GM10266 (cell line): Measurements from ENCODE around the gene NSG1.

Experiments used
- DNase-seq: peaks from one replicate; pipeline ENCODE4 v3.0.0; 2012; ENCODE audit errors: extremely low spot score
- CTCF ChIP-seq: IDR thresholded peaks from 2 replicates; pipeline ENCODE4 v1.5.1; 2012; ENCODE audit warnings: mild to moderate bottlenecking, low read depth; ENCODE audit not compliant: control insufficient read depth, insufficient read depth; ENCODE audit errors: missing control alignments

The NSG1 gene

GRCh38 chr4:4438891-4439290, 52.0 kb downstream of the NSG1 start:
- TF ChIP-seq CTCF: no peak
- DNase-seq: no peak

DNA sequence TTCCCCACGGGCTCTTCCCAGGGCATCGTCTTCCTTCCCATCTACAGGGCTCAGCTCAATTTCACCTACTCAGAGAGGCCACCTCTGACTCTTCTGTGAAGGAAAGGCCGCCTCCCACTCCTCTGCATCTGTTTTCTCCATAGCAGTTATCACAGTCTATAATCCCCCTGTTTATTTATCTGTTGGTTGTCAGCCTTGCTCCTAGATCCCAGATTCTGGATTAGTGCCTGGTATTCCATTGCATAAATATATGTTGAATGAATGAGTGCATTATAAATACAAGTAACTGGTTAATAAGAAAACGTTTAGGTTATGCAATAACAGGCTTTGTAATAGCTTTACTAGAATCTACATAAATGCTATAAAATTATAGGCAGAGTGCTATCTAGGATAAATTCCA, 52.9 kb downstream of the NSG1 start:
- no peak for DNase-seq
- TF ChIP-seq CTCF: no peak

GRCh38 chr4:4440333-4441061, 53.6 kb downstream of the NSG1 start:
- DNase-seq: peak; percentile 41
- no peak for TF ChIP-seq CTCF

DNA sequence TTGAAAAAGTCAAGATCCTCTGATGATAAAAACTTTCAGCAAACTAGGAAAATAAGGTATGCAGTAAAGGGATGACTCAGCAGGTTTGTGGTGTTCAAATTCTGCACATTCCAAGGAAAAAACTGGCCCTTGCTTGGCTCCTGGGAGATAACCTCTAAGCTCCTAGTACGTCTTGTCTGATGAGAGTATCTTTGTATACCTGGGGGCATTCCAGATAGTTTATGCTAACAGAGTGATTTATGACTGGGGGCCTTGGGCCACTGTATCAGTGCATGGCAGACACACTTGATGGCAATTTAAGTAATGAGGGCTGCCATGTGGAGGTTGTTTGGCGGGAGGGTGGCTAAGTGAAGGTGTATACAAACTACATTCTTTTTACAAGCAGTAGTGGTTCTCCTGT, 56.9 kb downstream of the NSG1 start:
- no peak for DNase-seq
- TF ChIP-seq CTCF: no peak

GRCh38 chr4:4446434-4446833, 59.5 kb downstream of the NSG1 start:
- TF ChIP-seq CTCF: no peak
- DNase-seq: no peak

DNA sequence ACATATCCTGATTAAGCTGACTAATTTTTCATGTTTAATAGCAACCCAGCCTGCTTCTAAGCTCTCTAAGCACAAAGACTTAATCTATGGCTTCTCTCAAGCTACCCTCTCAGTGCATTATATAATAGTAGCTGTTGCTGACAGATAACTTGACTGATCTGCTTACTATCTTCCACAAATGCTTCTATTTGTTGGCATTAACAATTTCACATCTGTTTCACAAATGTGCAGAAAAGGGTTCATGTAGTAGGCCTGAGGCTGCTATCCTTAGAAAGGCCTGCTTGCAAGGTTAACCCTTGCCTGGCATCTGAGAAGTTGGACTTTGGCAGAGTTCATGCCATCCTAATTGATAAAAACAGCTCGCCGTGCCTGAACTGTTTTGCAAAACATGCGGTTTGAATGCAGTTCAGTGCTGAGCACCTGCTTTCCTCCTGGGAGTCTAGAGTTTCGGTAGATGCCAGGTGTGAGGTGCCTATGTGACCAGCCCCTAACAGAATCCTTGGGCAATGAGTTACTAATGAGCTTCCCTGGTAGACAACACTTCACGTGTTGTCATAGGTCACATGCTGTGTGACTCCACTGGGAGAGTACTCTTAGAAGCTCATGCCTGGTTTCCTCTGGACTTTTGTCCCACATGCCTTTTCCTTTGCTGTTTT, 68.4 kb downstream of the NSG1 start:
- no peak for TF ChIP-seq CTCF

GRCh38 chr4:4456351-4456750, 69.4 kb downstream of the NSG1 start:
- no peak for TF ChIP-seq CTCF
- no peak for DNase-seq

More for the DNA sequence above, 68.4 kb downstream of the NSG1 start:
- no peak for DNase-seq
